Measurements from ENCODE around the gene SPIRE1.

The SPIRE1 gene

GRCh38 chr18:12432196-12432595 is 225.7 kb downstream of the SPIRE1 start:
- DNase-seq (ENCODE audit: low read depth), result no peak
- H3K4me3 ChIP-seq (ENCODE audit: low read depth, low read length), result no peak overlapping the region
- TF ChIP-seq CTCF (conservative IDR thresholded peaks at IDR 0.05; ENCODE audit: low read depth, low read length), result no peak

- no peak overlapping the region for H3K4me3 ChIP-seq (ENCODE audit: low read depth, low read length)
- DNase-seq (ENCODE audit: low read depth), result no peak
- TF ChIP-seq CTCF (conservative IDR thresholded peaks at IDR 0.05; ENCODE audit: low read depth, low read length), result no peak
These were observed 226.3 kb downstream of the SPIRE1 start for GRCh38 chr18:12431561-12431960.

- DNase-seq (ENCODE audit: low read depth), result no peak
- TF ChIP-seq CTCF (conservative IDR thresholded peaks at IDR 0.05; ENCODE audit: low read depth, low read length), result no peak
- no peak overlapping the region for H3K4me3 ChIP-seq (ENCODE audit: low read depth, low read length)
These were observed 227.5 kb downstream of the SPIRE1 start for GRCh38 chr18:12430137-12430990.

- no peak for DNase-seq (ENCODE audit: low read depth)
- TF ChIP-seq CTCF (conservative IDR thresholded peaks at IDR 0.05; ENCODE audit: low read depth, low read length), result no peak
- no peak overlapping the region for H3K4me3 ChIP-seq (ENCODE audit: low read depth, low read length)
These were observed 228.4 kb downstream of the SPIRE1 start for GRCh38 chr18:12429556-12429955.

- H3K4me3 ChIP-seq (ENCODE audit: low read depth, low read length), result no peak overlapping the region
- TF ChIP-seq CTCF (conservative IDR thresholded peaks at IDR 0.05; ENCODE audit: low read depth, low read length), result no peak
- no peak for DNase-seq (ENCODE audit: low read depth)
These were observed 229.0 kb downstream of the SPIRE1 start for GRCh38 chr18:12428923-12429322.

- H3K4me3 ChIP-seq (ENCODE audit: low read depth, low read length), result no peak overlapping the region
- no peak for TF ChIP-seq CTCF (conservative IDR thresholded peaks at IDR 0.05; ENCODE audit: low read depth, low read length)
- DNase-seq (ENCODE audit: low read depth), result no peak
These were observed 231.0 kb downstream of the SPIRE1 start for GRCh38 chr18:12426924-12427323.

GRCh38 chr18:12424252-12424651 is 233.7 kb downstream of the SPIRE1 start:
- H3K4me3 ChIP-seq (ENCODE audit: low read depth, low read length), result no peak overlapping the region
- no peak for DNase-seq (ENCODE audit: low read depth)
- no peak for TF ChIP-seq CTCF (conservative IDR thresholded peaks at IDR 0.05; ENCODE audit: low read depth, low read length)

Data from choroid plexus epithelial cell (primary cell).